Neuronal stem cell (in vitro differentiated cells): Measurements from ENCODE around the gene TASP1.

Experiments
- DNase-seq: peaks from one replicate; pipeline ENCODE4 v3.0.0-alpha.2; 2013; ENCODE audit warnings: low spot score
- H2AFZ ChIP-seq: one replicate; pipeline ENCODE4 v1.6.1; 2013; ENCODE audit warnings: mild to moderate bottlenecking, low read length, inconsistent platforms
- H2AK5ac ChIP-seq: 2 replicates; pipeline ENCODE4 v1.6.1; 2013; ENCODE audit warnings: low read depth, mild to moderate bottlenecking, inconsistent platforms, low read length, moderate library complexity, mixed read lengths
- H2BK120ac ChIP-seq: 2 replicates; pipeline ENCODE4 v1.6.1; 2013; ENCODE audit warnings: low read depth, mild to moderate bottlenecking, inconsistent platforms, low read length, moderate library complexity, mixed read lengths
- H2BK12ac ChIP-seq: one replicate; pipeline ENCODE4 v1.6.1; 2013; ENCODE audit warnings: low read length, inconsistent platforms
- H2BK15ac ChIP-seq: 2 replicates; pipeline ENCODE4 v1.6.1; 2013; ENCODE audit warnings: mild to moderate bottlenecking, low read length, inconsistent platforms, mixed read lengths
- H2BK5ac ChIP-seq: one replicate; pipeline ENCODE4 v1.6.1; 2013; ENCODE audit warnings: inconsistent platforms, mild to moderate bottlenecking, low read length, moderate library complexity
- H3K14ac ChIP-seq: one replicate; pipeline ENCODE4 v1.6.1; 2013; ENCODE audit warnings: low read length, inconsistent platforms
- H3K18ac ChIP-seq: 2 replicates; pipeline ENCODE4 v1.6.1; 2013; ENCODE audit warnings: low read length, inconsistent platforms
- H3K23ac ChIP-seq: 2 replicates; pipeline ENCODE4 v1.6.1; 2013; ENCODE audit warnings: low read depth, mild to moderate bottlenecking, mixed read lengths, low read length, inconsistent platforms; ENCODE audit not compliant: poor library complexity
- H3K27ac ChIP-seq: replicated peaks from 3 replicates; pipeline ENCODE4 v1.5.1; 2013; ENCODE audit warnings: low read length, inconsistent platforms
- H3K27me3 ChIP-seq, 3 experiments: 2 replicates each; pipeline ENCODE4 v1.6.1; 2013; ENCODE audit warnings: low read length in 3 of 3, mild to moderate bottlenecking in 2 of 3, inconsistent platforms in 1 of 3, low read depth in 1 of 3, mixed read lengths in 1 of 3, moderate library complexity in 1 of 3; ENCODE audit not compliant: control insufficient read depth in 3 of 3, insufficient read depth in 3 of 3
- H3K36me3 ChIP-seq, 2 donors: replicated peaks in 1 of 2; 2 replicates each; pipeline ENCODE4 v1.6.1; 2013; ENCODE audit warnings: low read length in 2 of 2; ENCODE audit not compliant: control insufficient read depth in 2 of 2, insufficient read depth in 2 of 2
- H3K4ac ChIP-seq: 2 replicates; pipeline ENCODE4 v1.6.1; 2013; ENCODE audit warnings: inconsistent platforms, mild to moderate bottlenecking, low read length, moderate library complexity
- H3K4me1 ChIP-seq, 2 donors: 1 replicate in 1 of 2; 2 replicates in 1 of 2; pipeline ENCODE4 v1.6.1; 2013; ENCODE audit warnings: low read length in 2 of 2, low read depth in 1 of 2; ENCODE audit not compliant: control insufficient read depth in 2 of 2, insufficient read depth in 1 of 2
- H3K4me2 ChIP-seq: one replicate; pipeline ENCODE4 v1.6.1; 2013; ENCODE audit warnings: mild to moderate bottlenecking, low read length, inconsistent platforms; ENCODE audit not compliant: insufficient read depth, poor library complexity, severe bottlenecking
- H3K4me3 ChIP-seq, 2 donors: 2 replicates each; pipeline ENCODE4 v1.5.1; 2013; ENCODE audit warnings: low read length in 2 of 2, mild to moderate bottlenecking in 2 of 2, inconsistent platforms in 1 of 2, moderate library complexity in 1 of 2
- H3K79me1 ChIP-seq: one replicate; pipeline ENCODE4 v1.6.1; 2013; ENCODE audit warnings: low read depth, mild to moderate bottlenecking, inconsistent platforms, low read length, moderate library complexity
- H3K9ac ChIP-seq: one replicate; pipeline ENCODE4 v1.6.1; 2013; ENCODE audit warnings: mild to moderate bottlenecking, low read depth, low read length, inconsistent platforms; ENCODE audit not compliant: poor library complexity
- H3K9me3 ChIP-seq, 2 donors: replicated peaks in 1 of 2; 2 replicates each; pipeline versions ENCODE3 to v1.6.1; 2013; ENCODE audit warnings: low read length in 2 of 2, mild to moderate bottlenecking in 2 of 2, inconsistent platforms in 1 of 2, low read depth in 1 of 2, mixed read lengths in 1 of 2, moderate library complexity in 1 of 2; ENCODE audit not compliant: control insufficient read depth in 2 of 2, insufficient read depth in 1 of 2
- H4K8ac ChIP-seq: one replicate; pipeline ENCODE4 v1.6.1; 2013; ENCODE audit warnings: low read depth, mild to moderate bottlenecking, inconsistent platforms, low read length, moderate library complexity
- H4K91ac ChIP-seq: one replicate; pipeline ENCODE4 v1.6.1; 2013; ENCODE audit warnings: low read length, low read depth, mild to moderate bottlenecking, inconsistent platforms; ENCODE audit not compliant: poor library complexity
- WGBS, 2 donors: extraction: QIAGEN DNeasy Blood & Tissue Kit; methylation state at CpG; one replicate each; pipeline ENCODE4 v1.1.7; 2013; ENCODE audit warnings: missing lambda C conversion rate in 2 of 2, mixed read lengths in 1 of 2; ENCODE audit not compliant: insufficient read length in 2 of 2, insufficient replicate concordance in 1 of 2; ENCODE audit errors: extremely low coverage in 2 of 2; 5-methylcytosine and 5-hydroxymethylcytosine counted together

The TASP1 gene

GRCh38 chr20:13543783-13544182 is 94.9 kb downstream of the TASP1 start:
- Histone ChIP-seq H2BK5ac (no peak overlapping the region), H3K4me3 (no peak overlapping the region), H3K18ac (no peak overlapping the region), H3K27ac (no peak overlapping the region), H3K36me3 (no peaks in the 10 kb centered on the region), H3K9ac (no peak overlapping the region), H2BK15ac (no peak overlapping the region), H3K4me2 (no peak overlapping the region), H3K4me1 (no peaks in the 10 kb centered on the region), H2BK12ac (no peak overlapping the region), H3K4ac (no peak overlapping the region), H4K8ac (no peak overlapping the region), H4K91ac (no peak overlapping the region), H3K27me3 (no peaks in the 10 kb centered on the region), H3K79me1 (no peaks in the 10 kb centered on the region), H3K23ac (no peak overlapping the region), H2AFZ (no peak overlapping the region), H3K14ac (no peak overlapping the region), H3K9me3 (no peaks in the 10 kb centered on the region), H2AK5ac (no peak overlapping the region), H2BK120ac (no peak overlapping the region)
- no CpG with 5 or more reads among the region's 4 CpGs for WGBS, 2 donors
- no peak for DNase-seq

DNA sequence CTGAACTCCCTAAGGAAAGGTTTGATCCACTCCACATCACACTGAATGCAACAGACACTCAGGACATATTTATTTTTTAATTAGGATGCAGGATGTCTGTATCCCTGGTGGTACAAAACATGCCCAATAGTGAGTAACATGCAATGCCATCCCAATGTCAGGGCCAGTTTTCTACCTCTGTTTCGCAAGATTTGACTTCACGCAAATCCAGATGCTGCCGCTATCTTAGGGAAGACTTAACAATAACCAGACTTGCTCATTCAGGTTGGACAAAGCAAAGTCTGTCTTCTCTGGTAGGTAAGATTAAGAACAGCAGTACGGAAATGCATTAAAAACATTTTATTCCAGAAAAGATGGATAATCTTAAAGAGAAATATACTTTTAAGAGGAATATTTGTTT is 103.1 kb downstream of the TASP1 start:
- H3K4me1 ChIP-seq, result no peaks in the 10 kb centered on the region
- H3K4me3 ChIP-seq, result no peak overlapping the region
- no peak overlapping the region for H3K4ac ChIP-seq
- H2BK120ac ChIP-seq, result no peak overlapping the region
- no peak overlapping the region for H4K8ac ChIP-seq
- no peaks in the 10 kb centered on the region for H3K27me3 ChIP-seq
- WGBS, 2 donors, result no CpG with 5 or more reads among the region's 4 CpGs
- H3K18ac ChIP-seq, result no peak overlapping the region
- no peak overlapping the region for H2BK15ac ChIP-seq
- no peak overlapping the region for H3K27ac ChIP-seq
- DNase-seq, result no peak
- H3K14ac ChIP-seq, result no peak overlapping the region
- no peaks in the 10 kb centered on the region for H3K9me3 ChIP-seq
- H3K9ac ChIP-seq, result no peak overlapping the region
- H2BK12ac ChIP-seq, result no peak overlapping the region
- H4K91ac ChIP-seq, result no peak overlapping the region
- H2BK5ac ChIP-seq, result no peak overlapping the region
- H2AK5ac ChIP-seq, result no peak overlapping the region
- no peak overlapping the region for H2AFZ ChIP-seq
- no peak overlapping the region for H3K4me2 ChIP-seq
- H3K36me3 ChIP-seq, result peaks cover 0 to 3% of the 10 kb centered on the region in 2 donors
- no peaks in the 10 kb centered on the region for H3K79me1 ChIP-seq
- no peak overlapping the region for H3K23ac ChIP-seq

GRCh38 chr20:13533946-13534345 is 104.8 kb downstream of the TASP1 start:
- WGBS, 2 donors, result no CpG with 5 or more reads among the region's 5 CpGs
- H3K14ac ChIP-seq, result no peak overlapping the region
- H3K79me1 ChIP-seq, result no peaks in the 10 kb centered on the region
- H3K4ac ChIP-seq, result no peak overlapping the region
- H2BK15ac ChIP-seq, result no peak overlapping the region
- no peak overlapping the region for H3K4me3 ChIP-seq
- H3K9ac ChIP-seq, result peak overlapping the region; percentile 44
- H3K27ac ChIP-seq, result no peak overlapping the region
- no peak overlapping the region for H4K8ac ChIP-seq
- no peak overlapping the region for H2BK12ac ChIP-seq
- H3K23ac ChIP-seq, result no peak overlapping the region
- H2AK5ac ChIP-seq, result no peak overlapping the region
- no peaks in the 10 kb centered on the region for H3K4me1 ChIP-seq
- no peak for DNase-seq
- H3K9me3 ChIP-seq, result no peaks in the 10 kb centered on the region
- no peak overlapping the region for H2AFZ ChIP-seq
- H3K18ac ChIP-seq, result no peak overlapping the region
- H3K36me3 ChIP-seq, result peaks cover 0 to 3% of the 10 kb centered on the region in 2 donors
- H3K27me3 ChIP-seq, result no peaks in the 10 kb centered on the region
- no peak overlapping the region for H2BK120ac ChIP-seq
- no peak overlapping the region for H3K4me2 ChIP-seq
- no peak overlapping the region for H2BK5ac ChIP-seq
- H4K91ac ChIP-seq, result no peak overlapping the region

- Histone ChIP-seq H3K4ac (no peak overlapping the region), H3K9me3 (no peaks in the 10 kb centered on the region), H4K91ac (no peak overlapping the region), H2BK12ac (no peak overlapping the region), H3K4me2 (no peak overlapping the region), H3K14ac (no peak overlapping the region), H3K9ac (no peak overlapping the region), H3K36me3 (peaks cover 0 to 15% of the 10 kb centered on the region in 2 donors), H3K4me3 (no peak overlapping the region), H3K27ac (no peak overlapping the region), H2AFZ (no peak overlapping the region), H2AK5ac (no peak overlapping the region), H3K4me1 (no peaks in the 10 kb centered on the region), H4K8ac (no peak overlapping the region), H2BK15ac (no peak overlapping the region), H3K23ac (no peak overlapping the region), H2BK120ac (no peak overlapping the region), H3K27me3 (no peaks in the 10 kb centered on the region), H3K79me1 (no peaks in the 10 kb centered on the region), H3K18ac (no peak overlapping the region), H2BK5ac (no peak overlapping the region)
- no CpG with 5 or more reads among the region's 3 CpGs for WGBS, 2 donors
- no peak for DNase-seq
These were observed 108.6 kb downstream of the TASP1 start for GRCh38 chr20:13530146-13530545.
